Activated CD4-positive, CD25-positive, alpha-beta regulatory T cell (primary cell): ENCODE results near the gene CARD11.

Experiments used
- DNase-seq, 4 experiments: peaks; one replicate each; lab custom pipeline; 2025; lab: John Stamatoyannopoulos, UW

Gene CARD11

DNA sequence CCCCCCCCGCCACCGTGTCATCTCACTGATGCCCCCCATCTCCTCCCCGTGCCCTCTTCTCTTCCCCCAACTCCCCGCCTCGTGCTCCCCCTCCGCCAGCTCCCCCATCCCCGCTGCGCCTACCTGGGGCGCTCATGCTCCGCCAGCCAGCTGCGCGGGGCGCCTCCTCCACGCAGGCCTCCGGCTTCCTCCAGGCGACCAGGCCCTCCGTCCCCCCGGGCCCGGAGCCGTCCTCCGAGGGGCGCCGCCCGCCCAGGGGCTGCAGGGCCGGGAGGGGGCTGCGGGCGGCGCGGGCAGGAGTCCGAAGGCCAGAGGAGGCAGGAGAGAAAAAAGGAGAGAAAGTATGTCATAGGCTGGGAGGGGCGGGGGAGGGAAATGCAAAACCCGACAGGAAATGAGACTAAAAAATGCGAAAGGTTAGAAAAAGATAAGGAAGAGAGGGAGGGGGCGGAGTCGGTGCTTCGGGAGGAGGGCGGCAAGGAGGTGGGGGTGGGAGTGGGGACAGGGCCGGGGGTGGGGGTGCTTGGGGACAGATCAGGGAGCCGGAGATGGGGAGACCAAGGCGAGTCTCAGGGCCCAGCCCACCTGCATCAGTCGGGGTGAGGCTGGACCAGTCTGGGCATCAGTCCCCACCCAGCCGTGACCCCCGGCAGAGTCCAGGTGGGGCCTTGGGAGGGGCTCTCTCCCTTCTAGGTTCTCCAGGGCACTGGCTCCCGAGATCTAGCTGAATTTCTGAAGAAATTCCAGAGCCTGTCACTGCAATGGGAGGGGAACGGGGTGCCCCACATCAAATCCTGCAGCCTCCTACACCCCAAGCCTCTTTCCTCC, at the start of gene CARD11:
TSS of gene CARD11 (minus strand) at position 324 of the 828 bp plus-strand sequence. CDS start 85,361 bp downstream, outside the sequence.
- peak in 2 of 4 experiments; percentile 13 to 16 for DNase-seq

DNA sequence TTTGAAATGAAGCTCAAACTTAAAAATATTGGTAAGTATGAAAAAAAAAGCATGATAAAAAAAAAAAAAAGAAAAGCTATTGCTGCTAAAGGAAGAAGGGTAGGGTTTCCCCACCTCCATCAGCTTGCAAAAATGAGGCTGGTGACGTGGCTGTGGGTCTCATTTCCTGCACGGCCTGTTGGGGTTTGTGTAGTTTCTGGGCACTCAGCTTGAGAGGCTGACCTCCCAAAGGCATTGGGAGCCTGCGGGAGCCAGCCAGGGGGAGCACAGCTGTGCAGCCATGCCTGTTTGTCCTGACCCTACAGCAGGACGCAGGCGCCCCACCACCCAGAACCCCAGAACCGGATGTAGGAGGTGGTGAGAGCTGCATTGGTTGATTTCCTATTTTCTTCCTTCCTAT, 48.8 kb upstream of the CARD11 start:
- DNase-seq = peak; percentile 16 to 37 (median 30)

DNA sequence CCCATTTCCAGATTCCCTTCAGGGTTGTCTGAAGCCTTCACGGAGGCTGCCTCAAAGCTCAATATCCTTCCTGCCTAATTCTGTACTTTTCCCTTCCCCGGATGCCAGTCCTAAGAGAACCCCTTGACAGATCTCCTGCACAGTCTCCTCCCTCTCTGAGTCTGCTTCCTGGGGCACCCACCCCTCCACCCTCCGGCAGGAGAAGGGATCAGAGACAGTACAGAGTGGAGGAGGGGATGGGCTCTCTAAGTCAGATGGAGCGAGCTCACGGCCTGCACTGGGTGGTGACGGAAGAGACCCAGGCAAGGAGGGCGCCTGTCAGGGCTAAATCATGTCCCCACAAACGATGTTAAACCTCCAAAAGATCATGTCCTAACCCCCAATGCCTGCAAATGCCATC, 48.0 kb upstream of the CARD11 start:
- DNase-seq = no peak

DNA sequence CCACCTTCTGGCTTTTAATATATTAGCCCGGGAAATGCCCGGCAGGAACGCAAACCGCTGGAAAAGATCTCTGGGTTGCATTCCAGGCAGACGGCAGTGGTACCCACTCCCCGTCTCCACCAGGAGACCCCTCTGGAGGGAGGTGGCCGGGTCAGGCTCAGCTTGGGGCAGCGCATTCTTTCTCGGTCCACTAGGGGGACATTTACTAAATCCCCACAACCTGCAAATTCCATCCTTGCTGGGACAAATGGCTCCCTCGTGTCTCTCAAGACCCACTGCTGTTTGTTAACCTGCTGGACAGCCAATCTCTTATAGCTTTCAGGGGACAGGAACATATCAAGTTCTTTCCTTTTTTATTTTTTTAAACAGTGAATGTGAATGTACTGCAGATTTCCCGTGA, 45.8 kb upstream of the CARD11 start:
- DNase-seq = no peak

DNA sequence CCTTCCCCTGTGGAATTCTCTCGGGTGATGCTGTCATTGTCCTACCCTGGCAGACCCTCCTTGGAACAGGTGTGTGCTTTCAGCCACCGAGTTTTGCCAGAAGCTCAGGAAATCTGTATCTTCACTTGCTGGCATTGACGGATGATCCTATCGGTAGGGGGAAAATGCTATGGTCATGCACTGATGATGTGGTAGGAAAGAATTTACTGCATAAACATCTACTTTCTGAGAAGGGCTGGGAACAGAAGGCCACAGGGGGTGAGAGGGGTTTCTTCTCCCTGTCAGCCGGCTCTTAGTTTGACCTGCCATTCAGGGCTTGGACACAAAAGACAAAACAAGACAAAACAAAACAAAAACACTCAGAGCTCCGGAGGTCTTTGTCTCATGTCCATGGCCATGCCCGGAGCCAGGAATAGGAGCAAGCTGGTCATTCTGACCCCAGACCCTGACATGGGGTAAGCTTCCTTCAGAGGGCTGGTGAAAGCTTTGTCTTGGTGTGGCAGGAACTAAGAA, 43.6 kb upstream of the CARD11 start:
- DNase-seq = no peak

DNA sequence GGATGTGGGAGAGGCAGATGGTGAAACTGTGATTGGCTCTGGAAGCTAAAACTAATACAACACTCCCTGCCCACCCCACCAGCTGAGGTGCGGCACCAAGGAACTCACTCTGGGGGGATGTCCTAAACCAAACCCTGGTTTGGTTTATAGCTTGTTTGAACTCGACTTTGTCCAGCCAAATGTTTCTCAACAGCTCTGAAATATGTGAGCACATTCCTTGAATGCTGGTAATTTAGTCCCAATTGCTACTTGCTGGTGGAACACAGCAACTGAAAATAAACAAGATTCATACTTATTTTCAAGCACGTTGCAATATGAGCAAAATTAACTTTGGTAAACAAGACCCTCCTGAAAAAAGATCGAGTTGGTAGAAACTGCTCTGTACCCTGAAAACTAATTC, 39.7 kb upstream of the CARD11 start:
- DNase-seq = no peak

DNA sequence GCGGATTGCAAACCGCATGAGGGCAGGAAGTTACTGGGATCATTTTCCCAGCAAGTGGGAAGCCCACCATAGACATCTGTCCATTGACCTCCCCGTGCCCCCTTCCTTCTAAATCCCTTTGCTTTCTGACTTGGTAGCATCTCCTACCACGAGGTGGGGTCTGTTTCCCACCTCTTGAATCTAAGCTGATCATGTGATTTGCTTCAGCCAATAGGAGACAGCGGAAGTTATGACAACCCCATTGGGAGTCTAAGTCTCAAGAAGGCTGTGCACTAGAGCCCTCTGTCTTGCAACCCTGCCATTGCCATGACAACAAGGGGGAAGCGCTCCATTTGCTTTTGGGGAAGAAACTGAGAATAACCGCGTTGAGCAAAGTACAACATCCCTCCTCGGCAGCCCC, 39.2 kb upstream of the CARD11 start:
- no peak for DNase-seq

DNA sequence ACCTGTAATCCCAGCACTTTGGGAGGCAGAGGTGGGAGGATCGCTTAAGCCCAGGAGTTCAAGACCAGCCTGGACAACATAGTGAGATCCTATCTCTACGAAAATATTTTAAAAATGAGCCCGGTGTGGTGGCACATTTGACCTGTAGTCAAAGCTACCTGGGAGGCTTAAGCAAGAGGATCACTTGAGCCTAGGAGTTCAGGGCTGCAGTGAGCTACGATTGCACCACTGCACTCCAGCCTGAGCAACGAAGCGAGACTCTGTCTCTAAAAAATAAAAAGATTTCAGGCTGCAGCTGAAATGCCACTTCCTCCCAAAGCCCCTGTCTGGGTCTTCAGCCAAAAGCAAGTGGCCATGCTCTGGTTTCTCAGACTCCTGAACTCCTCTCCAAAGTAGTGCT, 38.7 kb upstream of the CARD11 start:
- no peak for DNase-seq

DNA sequence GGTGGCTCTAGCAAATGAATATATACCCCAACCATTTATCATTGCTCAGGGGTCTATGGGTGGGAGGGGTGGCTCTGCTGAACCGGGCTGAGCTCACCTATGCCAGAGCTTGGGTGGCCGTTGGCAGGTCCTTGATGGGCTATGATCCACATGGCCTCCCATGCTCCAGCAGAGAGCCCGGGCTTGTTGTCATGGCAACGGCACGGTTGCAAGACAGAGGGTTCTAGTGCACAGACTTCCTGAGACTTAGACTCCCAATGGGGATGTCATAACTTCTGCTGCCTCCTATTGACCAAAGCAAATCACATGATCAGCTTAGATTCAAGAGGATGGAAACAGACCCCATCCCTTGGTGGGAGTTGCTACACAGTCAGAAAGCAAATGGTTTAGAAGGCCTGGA, 36.4 kb upstream of the CARD11 start:
- no peak for DNase-seq

DNA sequence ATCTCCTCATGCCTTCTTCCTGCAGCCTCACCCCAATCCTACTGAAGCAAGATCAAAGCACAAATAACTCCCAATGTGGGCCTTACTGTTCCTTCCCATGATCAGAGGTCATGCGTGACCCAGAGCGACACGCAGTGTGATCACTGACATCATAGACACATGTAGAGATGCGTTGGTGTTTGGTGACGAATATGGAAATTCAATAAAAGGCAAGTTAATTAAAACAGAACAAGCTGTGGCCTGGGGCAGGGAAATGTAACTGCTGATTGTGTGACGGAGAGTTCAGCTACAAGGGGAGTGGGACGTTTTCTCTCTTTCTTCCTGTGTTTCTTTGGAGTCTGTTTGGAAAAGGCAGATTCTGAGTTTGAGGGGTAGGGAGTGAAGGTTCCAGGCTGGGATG, 34.8 kb upstream of the CARD11 start:
- DNase-seq = no peak

DNA sequence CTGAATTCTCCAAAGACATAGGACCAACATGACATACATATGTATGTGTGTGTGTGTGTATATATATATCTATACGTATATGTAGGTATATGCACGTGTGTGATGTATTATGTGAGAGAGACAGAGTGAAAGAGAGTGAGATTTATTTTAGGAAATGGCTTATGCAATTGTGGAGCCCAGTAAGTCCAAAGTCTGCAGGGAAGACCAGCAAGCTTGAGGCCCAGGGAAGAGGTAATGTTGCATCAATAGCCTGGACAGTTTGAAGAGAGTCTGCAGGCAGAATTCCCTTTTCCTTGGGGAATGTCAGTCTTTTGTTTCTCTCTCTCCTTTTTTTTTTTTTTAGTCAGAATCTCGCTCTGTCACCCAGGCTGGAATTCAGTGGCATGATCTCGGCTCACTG, 33.0 kb upstream of the CARD11 start:
- DNase-seq = no peak

DNA sequence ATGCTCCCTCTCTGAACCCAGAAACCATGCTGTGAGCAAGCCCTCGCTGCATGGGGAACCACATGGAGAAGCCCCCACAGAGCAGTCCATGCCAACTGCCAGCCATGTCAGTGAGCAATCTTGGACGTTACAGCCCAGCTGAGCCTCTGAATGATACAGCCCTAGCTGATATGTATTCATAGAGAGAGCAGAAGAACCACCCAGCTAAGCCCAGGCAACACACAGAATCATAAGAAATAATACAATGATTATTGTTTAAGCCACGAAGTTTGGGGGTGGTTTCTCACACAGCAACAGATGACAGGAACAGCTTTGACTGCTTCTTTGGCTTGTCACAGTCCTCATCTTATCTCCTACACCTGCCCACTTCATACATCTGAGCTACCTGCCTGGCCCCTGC, 32.5 kb upstream of the CARD11 start:
- DNase-seq = no peak

DNA sequence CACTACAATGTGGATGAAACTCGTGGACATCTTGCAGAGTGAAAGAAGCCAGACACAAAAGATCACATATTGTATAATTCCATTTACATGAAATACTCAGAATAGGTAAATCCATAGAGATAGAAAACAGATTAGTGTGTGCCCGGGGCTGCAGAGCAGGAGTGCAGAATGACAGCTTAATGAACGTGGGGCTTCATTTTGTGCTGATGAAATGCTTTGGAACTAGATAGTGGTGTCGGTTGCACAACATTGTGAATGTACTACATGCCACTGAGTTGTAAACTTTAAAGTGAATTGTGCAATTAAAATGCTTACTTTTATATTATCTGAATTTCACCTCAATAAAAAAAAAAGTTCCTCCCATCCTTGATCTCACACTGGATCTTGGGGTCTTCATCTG, 31.8 kb upstream of the CARD11 start:
- no peak for DNase-seq

DNA sequence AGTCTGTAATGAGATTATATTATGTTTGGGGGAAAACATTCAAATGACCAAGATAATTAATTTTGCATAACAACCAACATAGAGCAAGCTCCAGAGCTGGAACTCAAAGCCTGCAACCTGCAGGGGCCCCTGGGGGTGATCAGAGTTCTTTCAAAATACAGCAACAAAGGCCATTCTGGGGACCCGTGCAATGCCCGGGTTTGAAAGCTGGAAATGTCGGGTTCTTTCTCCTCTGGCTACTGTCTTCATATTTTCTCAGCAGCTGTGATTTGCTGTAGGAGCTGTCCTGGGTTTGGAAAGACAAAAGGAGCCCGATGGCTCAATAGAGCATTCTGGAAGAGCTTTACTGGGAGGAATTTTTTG, 30.8 kb upstream of the CARD11 start:
- no peak for DNase-seq

DNA sequence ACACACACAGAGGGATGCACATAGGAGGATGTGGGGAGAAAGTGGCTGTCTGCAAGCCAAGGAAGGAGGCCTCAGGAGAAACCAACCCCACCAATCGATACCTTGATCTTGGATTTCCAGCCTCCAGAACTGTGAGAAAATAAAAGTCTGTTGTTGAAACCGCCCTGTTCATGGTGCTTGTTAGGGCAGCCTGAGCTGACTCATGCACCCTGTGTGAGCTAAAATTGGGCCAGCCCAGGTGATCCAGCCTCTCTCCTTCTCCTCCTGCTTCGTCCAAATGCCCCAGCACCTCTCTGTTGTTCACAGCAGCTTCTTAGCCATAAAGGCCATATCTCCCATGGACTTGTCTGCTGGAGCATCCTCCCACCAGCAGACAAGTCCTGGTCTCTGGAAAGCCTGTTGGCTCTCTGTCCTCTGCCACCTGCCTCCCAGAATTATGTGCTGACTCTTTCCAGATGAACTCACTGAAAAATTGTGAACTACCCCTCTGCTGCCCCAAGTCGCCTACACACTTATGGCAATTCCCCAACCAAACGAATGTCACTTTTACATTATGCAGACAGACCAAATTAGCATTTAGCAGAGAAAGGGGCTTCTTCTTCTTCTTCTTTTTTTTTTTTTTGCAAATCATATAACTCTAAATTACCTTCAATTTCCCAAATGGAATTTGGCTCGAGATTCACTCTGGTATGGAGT, 30.2 kb upstream of the CARD11 start:
- DNase-seq = no peak

DNA sequence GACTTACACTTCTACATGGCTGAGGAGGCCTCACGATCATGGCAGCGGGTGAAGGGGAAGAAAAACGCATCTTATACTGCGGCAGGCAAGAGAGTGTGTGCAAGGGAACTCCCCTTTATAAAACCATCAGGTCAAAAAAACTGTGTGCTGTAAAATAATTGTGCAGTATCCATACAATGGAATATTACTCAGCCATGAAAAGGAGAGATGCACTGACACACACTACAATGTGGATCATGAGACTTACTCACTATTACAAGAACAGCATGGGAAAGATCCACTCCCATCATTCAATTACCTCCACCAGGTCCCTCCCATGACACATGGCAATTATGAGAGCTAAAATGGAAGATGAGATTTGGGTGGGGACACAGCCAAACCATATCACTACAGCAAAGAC, 27.2 kb upstream of the CARD11 start:
- DNase-seq = no peak

DNA sequence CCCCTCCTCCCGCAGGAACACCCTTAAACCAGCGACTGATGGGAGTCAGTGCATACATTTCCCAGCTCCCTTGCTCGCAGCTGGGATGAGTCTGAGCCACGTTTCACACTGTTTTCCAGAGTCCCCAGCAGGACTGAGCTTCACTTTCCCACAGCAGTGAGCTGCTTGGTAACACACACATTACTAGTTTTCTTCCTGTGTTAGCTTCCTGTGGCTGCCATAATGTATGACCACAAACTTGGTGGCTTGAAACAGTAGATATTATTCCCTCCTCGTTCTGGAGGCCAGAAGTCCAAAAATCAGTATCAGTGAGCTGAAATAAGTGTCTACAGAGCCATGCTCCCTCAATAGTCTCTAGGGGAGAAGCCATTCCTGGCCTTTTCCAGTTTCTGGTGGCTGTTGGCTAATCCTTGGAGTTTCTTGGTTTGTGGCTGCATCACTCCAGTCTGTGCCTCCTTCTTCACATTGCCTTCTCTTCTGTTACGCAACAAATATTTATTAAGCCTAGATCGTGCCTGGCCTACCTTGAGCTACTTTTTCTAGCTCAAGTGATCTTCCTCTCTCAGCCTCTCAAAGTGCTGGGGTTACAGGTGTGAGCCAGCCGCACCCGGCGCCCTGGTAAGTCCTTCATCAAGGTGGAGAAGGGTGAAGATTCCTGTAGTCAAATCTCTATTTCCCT, 26.2 kb upstream of the CARD11 start:
- DNase-seq = no peak

DNA sequence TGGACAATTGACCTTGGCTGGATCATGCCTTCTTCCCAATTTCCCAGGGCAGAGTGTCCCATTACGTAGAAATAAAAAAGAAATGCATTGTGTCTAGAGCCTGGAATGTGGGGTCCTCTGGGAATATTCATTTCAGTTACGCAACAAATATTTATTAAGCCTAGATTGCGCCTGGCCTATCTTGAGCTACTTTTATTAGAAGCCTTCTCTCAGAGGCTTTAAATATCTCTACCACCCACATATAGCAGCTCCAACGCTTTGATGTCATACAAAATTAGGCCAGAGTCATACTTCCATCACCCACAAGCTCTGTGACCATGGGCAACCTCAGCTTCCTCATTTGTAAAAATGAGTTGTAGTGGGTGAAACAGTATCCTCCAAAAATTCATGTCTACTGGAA, 24.9 kb upstream of the CARD11 start:
- no peak for DNase-seq

DNA sequence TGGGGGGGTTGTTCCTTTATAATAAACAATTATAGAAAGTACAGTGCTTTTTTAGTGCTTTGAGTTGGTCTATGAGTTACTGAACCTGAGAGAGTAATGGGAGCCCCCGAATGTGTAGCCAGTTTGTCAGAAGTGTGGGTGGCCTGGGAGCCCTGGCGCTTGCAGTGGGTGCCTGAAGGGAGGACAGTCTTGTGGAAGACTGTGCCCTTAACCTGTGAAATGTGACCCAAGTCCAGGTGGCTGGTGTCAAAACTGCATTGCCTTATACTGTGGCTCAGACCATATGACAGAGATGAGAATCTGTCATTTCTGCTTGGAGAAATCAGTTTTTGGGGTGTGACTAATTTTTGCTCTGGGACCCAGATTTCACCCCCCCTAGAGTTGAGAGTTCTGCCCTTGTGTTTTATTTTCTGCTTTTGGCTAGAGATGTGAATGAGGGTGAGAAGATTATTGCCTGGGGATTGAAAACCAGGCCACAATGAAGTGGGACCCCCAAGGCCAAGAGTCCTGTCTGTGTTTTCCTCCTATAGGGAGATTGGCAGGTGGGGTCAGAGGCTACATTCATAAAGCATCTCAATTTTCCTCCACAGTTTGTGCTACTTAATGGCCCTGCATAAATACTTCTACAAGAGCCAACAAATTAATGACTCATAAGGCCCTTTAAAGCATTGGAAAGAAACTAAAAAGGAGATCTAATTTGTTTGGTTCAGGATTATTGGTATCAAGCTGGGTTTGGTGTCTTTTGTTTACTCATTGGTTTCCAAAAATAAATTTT, 24.1 kb upstream of the CARD11 start:
- no peak for DNase-seq

DNA sequence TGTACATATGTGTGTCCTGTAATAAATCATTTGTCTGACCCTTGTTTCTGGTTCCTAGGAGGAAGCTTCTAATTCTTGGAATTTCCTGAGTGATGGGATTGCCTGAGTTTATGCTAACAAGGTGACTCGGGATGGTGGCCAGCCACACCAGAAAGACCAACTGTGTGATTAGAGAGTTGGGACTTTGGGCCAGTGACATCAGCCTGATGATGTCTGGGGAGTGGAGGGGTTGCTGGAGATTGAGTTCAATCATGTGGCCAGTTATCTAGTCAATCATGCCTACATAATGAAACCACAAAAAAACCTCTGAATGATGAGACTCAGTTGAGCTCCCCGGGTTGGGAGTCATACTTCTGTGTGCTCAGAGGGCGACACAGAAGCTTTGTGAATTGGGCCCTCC, 23.5 kb upstream of the CARD11 start:
- DNase-seq = peak in 1 of 4 experiments; percentile 19

DNA sequence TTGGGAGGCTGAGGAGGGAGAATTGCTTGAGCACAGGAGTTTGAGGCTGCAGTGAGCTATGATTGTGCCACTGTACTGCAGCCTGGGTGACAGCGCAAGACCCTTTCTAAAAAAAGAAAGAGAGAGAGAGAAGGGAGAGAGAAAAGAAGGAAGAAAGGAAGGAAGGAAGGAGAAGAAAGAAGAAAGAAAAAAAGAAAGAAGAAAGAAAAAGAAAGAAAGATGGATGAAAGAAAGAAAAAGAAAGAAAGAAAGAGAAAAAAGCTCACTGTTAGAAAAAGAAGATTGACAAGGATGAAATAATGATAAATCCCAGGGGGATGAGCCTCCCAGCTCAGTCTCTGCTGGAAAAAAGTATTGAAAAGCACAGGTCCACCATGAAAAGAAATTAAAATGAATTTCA, 22.8 kb upstream of the CARD11 start:
- DNase-seq = no peak

DNA sequence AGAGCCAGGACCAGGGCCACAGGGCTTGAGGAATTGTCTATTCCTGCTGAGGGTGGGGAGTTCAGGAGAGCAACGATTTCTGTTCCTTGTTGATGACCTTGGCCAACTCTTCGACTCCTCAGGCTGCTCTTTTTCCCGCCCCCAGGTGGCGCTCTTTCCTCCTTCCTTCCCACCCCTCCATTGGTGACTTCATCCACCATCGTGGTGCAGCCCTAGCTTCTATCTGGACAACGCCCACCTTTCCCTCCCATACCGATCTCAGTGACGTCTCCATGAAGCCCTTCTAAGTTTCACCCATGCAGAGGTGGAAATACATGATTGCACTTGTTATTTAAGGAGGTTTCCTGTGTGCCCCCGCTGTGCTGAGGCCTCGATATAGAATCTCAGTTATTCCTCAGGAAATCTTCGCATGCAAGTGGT, 22.1 kb upstream of the CARD11 start:
- peak in 2 of 4 experiments; percentile 9 to 27 for DNase-seq
